Spinal cord (tissue), 10 donors: ENCODE measurements around the gene LGR6. TPM values are rescaled to one million over a fixed set of nuclear protein-coding genes. Genes with fewer than 3 reads are reported as not detected.
"Not testable (repeated sequence)": the region's sequence is repeated elsewhere in the genome, so short reads cannot be mapped to it uniquely, and the experiment has no call there.

Experiments
- DNase-seq, 6 donors: peaks; one replicate each; pipeline versions ENCODE4 v3.0.0 to v3.0.0-alpha.2; 2013 to 2015; ENCODE audit warnings: low spot score in 6 of 6, low read depth in 4 of 6
- H3K27ac ChIP-seq: one replicate; pipeline ENCODE4 v1.5.1; 2013; ENCODE audit warnings: low read depth, low read length, control low read depth
- H3K27me3 ChIP-seq: one replicate; pipeline ENCODE4 v1.6.1; 2013; ENCODE audit warnings: low read length; ENCODE audit not compliant: control insufficient read depth, insufficient read depth
- H3K36me3 ChIP-seq: one replicate; pipeline ENCODE4 v1.6.1; 2013; ENCODE audit warnings: low read length; ENCODE audit not compliant: control insufficient read depth, insufficient read depth
- H3K4me1 ChIP-seq: one replicate; pipeline ENCODE4 v1.6.1; 2013; ENCODE audit warnings: low read length; ENCODE audit not compliant: control insufficient read depth, insufficient read depth
- H3K4me3 ChIP-seq: one replicate; pipeline ENCODE4 v1.5.1; 2013; ENCODE audit warnings: low read depth, low read length, control low read depth
- H3K9me3 ChIP-seq: one replicate; pipeline ENCODE4 v1.6.1; 2013; ENCODE audit warnings: low read length; ENCODE audit not compliant: control insufficient read depth, insufficient read depth
- WGBS: methylation state at CpG from one replicate; pipeline ENCODE4 v1.1.5; 2013; ENCODE audit warnings: missing lambda C conversion rate; ENCODE audit not compliant: insufficient coverage; 5-methylcytosine and 5-hydroxymethylcytosine counted together
- polyA plus RNA-seq, 2 donors: library from polyadenylated mRNA; unstranded; fragments of 120-200 nt; gene quantifications; one replicate each; pipeline ENCODE4 v1.2.1, GENCODE V29; 2013; ENCODE audit not compliant: insufficient read length in 2 of 2
- total RNA-seq, 2 donors: library from RNA; depleted of rRNA in 1 of 2; stranded (reverse); fragments of 120-200 nt in 1 of 2; fragments of >200 nt in 1 of 2; gene quantifications; one replicate each; pipeline versions ENCODE4 v1.2.3 to v1.2.4, GENCODE V29; 2013 to 2014
- donor health status: healthy.

The LGR6 gene
- total and polyA plus RNA-seq, 4 donors, result 1.0 to 6.1 (median 3.7) TPM

GRCh38 chr1:202164271-202165037 lies 29.1 kb upstream of the LGR6 start:
- Histone ChIP-seq H3K27me3 (no peaks in the 10 kb centered on the region), H3K36me3 (peaks cover 5% of the 10 kb centered on the region), H3K27ac (no peak overlapping the region), H3K4me3 (no peak overlapping the region), H3K9me3 (no peaks in the 10 kb centered on the region), H3K4me1 (peaks cover 51% of the 10 kb centered on the region)
- WGBS, result 78% methylated on average over 8 of the region's 11 CpGs
- no peak for DNase-seq

- Histone ChIP-seq H3K27ac (no peak overlapping the region), H3K27me3 (no peaks in the 10 kb centered on the region), H3K4me3 (no peak overlapping the region), H3K36me3 (peaks cover 5% of the 10 kb centered on the region), H3K9me3 (no peaks in the 10 kb centered on the region), H3K4me1 (peaks cover 45% of the 10 kb centered on the region)
- no peak for DNase-seq
- 83% methylated on average over 14 of the region's 20 CpGs for WGBS
Measured at GRCh38 chr1:202165267-202165941, 28.2 kb upstream of the LGR6 start.

GRCh38 chr1:202165942-202166843 lies 27.4 kb upstream of the LGR6 start:
- no peak overlapping the region for H3K27ac ChIP-seq
- no peak for DNase-seq
- H3K9me3 ChIP-seq, result no peaks in the 10 kb centered on the region
- H3K4me1 ChIP-seq, result peaks cover 37% of the 10 kb centered on the region
- H3K36me3 ChIP-seq, result no peaks in the 10 kb centered on the region
- H3K4me3 ChIP-seq, result no peak overlapping the region
- H3K27me3 ChIP-seq, result no peaks in the 10 kb centered on the region
- 84% methylated on average over 6 of the region's 9 CpGs for WGBS

- not testable (repeated sequence) for H3K27me3 ChIP-seq, H3K36me3 ChIP-seq, H3K4me3 ChIP-seq, DNase-seq, H3K9me3 ChIP-seq, H3K27ac ChIP-seq
- WGBS, result 65% methylated on average over 5 of the region's 13 CpGs
- H3K4me1 ChIP-seq, result peaks cover 28% of the 10 kb centered on the region
Measured at GRCh38 chr1:202167054-202167453, 26.5 kb upstream of the LGR6 start.

- H3K27ac ChIP-seq, result no peak overlapping the region
- H3K9me3 ChIP-seq, result no peaks in the 10 kb centered on the region
- H3K4me3 ChIP-seq, result no peak overlapping the region
- WGBS, result 57% methylated on average over 16 of the region's 18 CpGs
- DNase-seq, result peak in 2 of 6 donors; percentile 17 to 62
- H3K27me3 ChIP-seq, result no peaks in the 10 kb centered on the region
- no peaks in the 10 kb centered on the region for H3K36me3 ChIP-seq
- peaks cover 26% of the 10 kb centered on the region for H3K4me1 ChIP-seq
Measured at GRCh38 chr1:202167708-202168415, 25.7 kb upstream of the LGR6 start.

GRCh38 chr1:202168861-202169260 lies 24.7 kb upstream of the LGR6 start:
- WGBS, result 93% methylated on average over 6 of the region's 7 CpGs
- no peak for DNase-seq
- Histone ChIP-seq H3K36me3 (no peaks in the 10 kb centered on the region), H3K9me3 (no peaks in the 10 kb centered on the region), H3K27me3 (no peaks in the 10 kb centered on the region), H3K4me1 (peaks cover 18% of the 10 kb centered on the region), H3K27ac (no peak overlapping the region), H3K4me3 (no peak overlapping the region)

- H3K4me3 ChIP-seq, result no peak overlapping the region
- H3K36me3 ChIP-seq, result no peaks in the 10 kb centered on the region
- no peaks in the 10 kb centered on the region for H3K9me3 ChIP-seq
- no peak overlapping the region for H3K27ac ChIP-seq
- DNase-seq, result peak in 1 of 6 donors; percentile 14
- 69% methylated on average over 6 of the region's 6 CpGs for WGBS
- H3K27me3 ChIP-seq, result no peaks in the 10 kb centered on the region
- H3K4me1 ChIP-seq, result peaks cover 15% of the 10 kb centered on the region
Measured at GRCh38 chr1:202170726-202171125, 22.9 kb upstream of the LGR6 start.

- 94% methylated on average over 7 of the region's 11 CpGs for WGBS
Measured at GRCh38 chr1:202171292-202172014, 22.1 kb upstream of the LGR6 start.

GRCh38 chr1:202172015-202172355 lies 21.6 kb upstream of the LGR6 start:
- DNase-seq, result no peak
- H3K27me3 ChIP-seq, result no peaks in the 10 kb centered on the region
- 92% methylated on average over 4 of the region's 5 CpGs for WGBS
- H3K9me3 ChIP-seq, result no peaks in the 10 kb centered on the region
- H3K36me3 ChIP-seq, result no peaks in the 10 kb centered on the region
- H3K27ac ChIP-seq, result no peak overlapping the region
- H3K4me1 ChIP-seq, result peaks cover 15% of the 10 kb centered on the region
- H3K4me3 ChIP-seq, result no peak overlapping the region

More at GRCh38 chr1:202171292-202172014, 22.1 kb upstream of the LGR6 start:
- Histone ChIP-seq H3K9me3 (no peaks in the 10 kb centered on the region), H3K36me3 (no peaks in the 10 kb centered on the region), H3K4me1 (peaks cover 15% of the 10 kb centered on the region), H3K4me3 (no peak overlapping the region), H3K27me3 (no peaks in the 10 kb centered on the region), H3K27ac (no peak overlapping the region)
- DNase-seq, result no peak
